ENCODE measurements around the gene PAGE3.

The PAGE3 gene

GRCh38 chrX:55264816-55265215 lies at the start of gene PAGE3:
Gene PAGE3, minus strand, starts transcription at chrX:55264916. Its CDS starts 1,013 bp downstream, at chrX:55263903.
- no peak for DNase-seq (ENCODE audit: low read depth)
- H3K4me3 ChIP-seq (ENCODE audit: low read depth, low read length) = no peak within 1 kb of the TSS
- no peak for TF ChIP-seq CTCF (IDR thresholded peaks at IDR 0.05; ENCODE audit: insufficient read depth, low read depth, low read length, missing control alignments)

GRCh38 chrX:55312655-55313054 lies 47.9 kb upstream of the PAGE3 start:
- TF ChIP-seq CTCF (IDR thresholded peaks at IDR 0.05; ENCODE audit: insufficient read depth, low read depth, low read length, missing control alignments) = no peak
- DNase-seq (ENCODE audit: low read depth) = no peak
- no peak overlapping the region for H3K4me3 ChIP-seq (ENCODE audit: low read depth, low read length)

- no peak overlapping the region for H3K4me3 ChIP-seq (ENCODE audit: low read depth, low read length)
- no peak for TF ChIP-seq CTCF (IDR thresholded peaks at IDR 0.05; ENCODE audit: insufficient read depth, low read depth, low read length, missing control alignments)
- no peak for DNase-seq (ENCODE audit: low read depth)
These were observed 26.2 kb upstream of the PAGE3 start for GRCh38 chrX:55290963-55291362.

DNA sequence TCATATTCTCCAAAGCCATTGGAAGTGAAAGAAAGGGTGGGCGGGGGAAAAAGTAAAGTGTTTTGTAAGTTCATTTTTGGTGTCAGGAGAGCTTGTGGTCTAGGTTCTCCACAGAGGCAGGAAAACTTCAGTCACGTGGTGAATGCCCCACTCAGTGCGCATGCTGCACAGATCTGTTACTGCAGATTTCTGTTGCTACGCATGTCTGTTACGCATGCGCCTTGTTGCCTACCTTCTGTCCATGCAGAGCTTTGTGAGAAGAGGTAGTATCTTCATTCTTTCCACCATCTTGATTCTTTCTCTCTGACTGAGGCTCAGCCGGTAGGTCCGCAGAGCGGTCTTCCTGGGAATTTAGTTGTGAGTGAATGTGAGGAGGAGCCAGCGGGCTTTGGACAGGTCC lies 15.1 kb upstream of the PAGE3 start:
- TF ChIP-seq CTCF (IDR thresholded peaks at IDR 0.05; ENCODE audit: insufficient read depth, low read depth, low read length, missing control alignments) = no peak
- no peak for DNase-seq (ENCODE audit: low read depth)
- no peak overlapping the region for H3K4me3 ChIP-seq (ENCODE audit: low read depth, low read length)

DNA sequence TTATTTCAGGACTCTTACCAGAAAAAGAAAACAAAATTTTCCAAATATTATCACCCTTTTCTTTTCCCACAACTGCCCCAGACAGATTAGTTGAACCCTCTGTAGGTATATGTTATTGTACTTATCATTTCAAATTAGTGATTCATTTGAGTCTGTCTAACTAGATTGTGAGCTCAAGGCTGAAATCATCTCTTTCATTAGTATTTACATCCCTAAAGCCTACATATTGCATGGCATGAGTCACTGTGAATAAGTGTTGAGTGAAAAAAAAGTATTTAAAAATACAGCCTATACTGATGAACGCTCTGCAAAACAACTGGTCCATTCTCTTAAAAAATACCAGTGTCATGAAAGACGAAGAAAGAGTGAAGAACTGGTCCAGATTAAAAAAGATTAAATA lies 3.9 kb downstream of the PAGE3 start:
- H3K4me3 ChIP-seq (ENCODE audit: low read depth, low read length) = no peak overlapping the region
- DNase-seq (ENCODE audit: low read depth) = no peak
- no peak for TF ChIP-seq CTCF (IDR thresholded peaks at IDR 0.05; ENCODE audit: insufficient read depth, low read depth, low read length, missing control alignments)

DNA sequence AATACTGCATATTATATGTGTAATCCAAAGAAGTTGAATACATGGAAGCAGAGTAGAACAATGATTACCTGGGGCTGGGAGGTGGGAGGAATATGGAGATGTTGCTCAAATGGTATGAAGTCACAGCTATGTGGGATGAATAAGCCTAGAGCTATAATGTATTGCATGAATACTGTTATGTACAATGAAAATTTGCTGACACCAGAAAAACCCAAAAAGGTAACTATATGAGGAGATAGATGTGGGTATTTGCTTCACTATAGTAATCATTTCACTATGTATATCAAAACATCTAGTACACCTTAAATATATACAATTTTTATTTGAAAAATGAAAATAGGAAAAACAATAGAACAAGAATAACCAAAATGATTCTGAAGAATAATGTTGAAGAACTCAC lies 11.2 kb downstream of the PAGE3 start:
- no peak overlapping the region for H3K4me3 ChIP-seq (ENCODE audit: low read depth, low read length)
- DNase-seq (ENCODE audit: low read depth) = no peak
- no peak for TF ChIP-seq CTCF (IDR thresholded peaks at IDR 0.05; ENCODE audit: insufficient read depth, low read depth, low read length, missing control alignments)

DNA sequence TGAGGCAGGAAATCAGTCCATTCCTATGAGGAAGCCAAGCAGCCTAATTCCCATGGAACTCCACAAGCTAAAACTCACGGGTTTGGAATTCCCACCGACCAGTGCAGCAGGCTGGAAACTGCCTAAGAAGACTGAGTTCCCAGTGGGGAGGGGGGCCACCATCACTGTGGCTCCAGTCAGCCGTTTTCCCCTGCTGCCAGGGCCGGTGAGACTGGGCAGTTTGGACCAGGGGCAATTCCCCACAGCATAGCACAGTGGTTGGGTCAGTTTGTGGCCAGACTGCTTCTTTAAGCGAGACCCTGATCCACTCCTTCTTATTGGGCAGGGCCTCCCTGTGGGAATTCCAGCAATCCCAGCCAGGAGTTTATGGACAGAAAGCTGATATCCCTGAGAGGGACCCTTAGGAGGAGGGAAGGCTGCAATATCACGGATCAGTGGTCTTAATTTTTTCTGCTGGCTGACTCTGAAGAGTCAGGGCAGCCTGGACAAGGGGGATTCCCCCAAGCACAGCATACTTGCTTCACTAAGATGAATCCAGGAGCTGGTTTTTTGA lies 23.9 kb downstream of the PAGE3 start:
- no peak overlapping the region for H3K4me3 ChIP-seq (ENCODE audit: low read depth, low read length)
- DNase-seq (ENCODE audit: low read depth) = no peak
- TF ChIP-seq CTCF (IDR thresholded peaks at IDR 0.05; ENCODE audit: insufficient read depth, low read depth, low read length, missing control alignments) = no peak
